ENCODE data around the gene LPP.

DNA sequence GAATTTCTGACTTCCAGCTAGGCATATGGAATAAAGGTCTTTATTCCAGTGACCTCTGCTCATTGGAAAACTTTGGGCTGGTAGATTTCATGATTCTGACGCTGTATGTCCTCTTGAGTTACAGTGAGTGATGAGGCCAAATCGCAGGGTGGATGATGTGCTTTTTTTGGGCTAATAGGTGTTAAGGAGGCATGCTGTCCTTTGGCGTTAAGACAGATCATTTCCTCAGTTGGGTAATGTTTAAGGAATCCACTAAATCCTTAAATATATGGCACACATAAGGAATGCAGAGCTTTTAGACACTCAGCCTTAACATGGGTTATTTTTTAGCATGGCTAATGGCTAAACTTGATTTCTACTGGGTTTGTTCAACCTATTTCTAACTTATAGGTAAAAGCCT is 87.9 kb downstream of the LPP start:
- TF ChIP-seq, protein P1, sequence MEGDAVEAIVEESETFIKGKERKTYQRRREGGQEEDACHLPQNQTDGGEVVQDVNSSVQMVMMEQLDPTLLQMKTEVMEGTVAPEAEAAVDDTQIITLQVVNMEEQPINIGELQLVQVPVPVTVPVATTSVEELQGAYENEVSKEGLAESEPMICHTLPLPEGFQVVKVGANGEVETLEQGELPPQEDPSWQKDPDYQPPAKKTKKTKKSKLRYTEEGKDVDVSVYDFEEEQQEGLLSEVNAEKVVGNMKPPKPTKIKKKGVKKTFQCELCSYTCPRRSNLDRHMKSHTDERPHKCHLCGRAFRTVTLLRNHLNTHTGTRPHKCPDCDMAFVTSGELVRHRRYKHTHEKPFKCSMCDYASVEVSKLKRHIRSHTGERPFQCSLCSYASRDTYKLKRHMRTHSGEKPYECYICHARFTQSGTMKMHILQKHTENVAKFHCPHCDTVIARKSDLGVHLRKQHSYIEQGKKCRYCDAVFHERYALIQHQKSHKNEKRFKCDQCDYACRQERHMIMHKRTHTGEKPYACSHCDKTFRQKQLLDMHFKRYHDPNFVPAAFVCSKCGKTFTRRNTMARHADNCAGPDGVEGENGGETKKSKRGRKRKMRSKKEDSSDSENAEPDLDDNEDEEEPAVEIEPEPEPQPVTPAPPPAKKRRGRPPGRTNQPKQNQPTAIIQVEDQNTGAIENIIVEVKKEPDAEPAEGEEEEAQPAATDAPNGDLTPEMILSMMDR (IDR thresholded peaks at IDR 0.05; ENCODE audit: low read depth, low read length, poor library complexity, severe bottlenecking): no peak
- TF ChIP-seq EZH2phosphoT487 (IDR thresholded peaks at IDR 0.05; ENCODE audit: borderline replicate concordance, low read length): no peak
